DOHH2 (cell line): ENCODE measurements around the gene DNASE1L1.

Source experiments
- H3F3A ChIP-seq: fragments of 200-600 bp; sonication (generic), shearing (Covaris generic); 2 replicates; pipeline ENCODE4 v1.6.0; 2016; ENCODE audit warnings: antibody characterized with exemption, mild to moderate bottlenecking; ENCODE audit not compliant: control insufficient read depth, insufficient read depth
- H3K27ac ChIP-seq: fragments of 200-600 bp; sonication (generic); 2 replicates; pipeline ENCODE4 v1.5.1; 2014; ENCODE audit warnings: low read depth, mild to moderate bottlenecking, low read length, moderate library complexity
- H3K27me3 ChIP-seq: fragments of 200-600 bp; sonication (generic); 2 replicates; pipeline ENCODE4 v1.6.1; 2014; ENCODE audit warnings: mild to moderate bottlenecking, low read length, mixed read lengths; ENCODE audit not compliant: control insufficient read depth
- H3K36me3 ChIP-seq: fragments of 200-600 bp; sonication (generic); 2 replicates; pipeline ENCODE4 v1.6.1; 2014; ENCODE audit warnings: mild to moderate bottlenecking, low read length, moderate library complexity, mixed read lengths; ENCODE audit not compliant: control insufficient read depth
- H3K4me1 ChIP-seq: fragments of 200-600 bp; sonication (generic); 2 replicates; pipeline ENCODE4 v1.6.1; 2014; ENCODE audit warnings: mild to moderate bottlenecking, low read length, mixed read lengths; ENCODE audit not compliant: control insufficient read depth
- H3K4me2 ChIP-seq: fragments of 200-600 bp; sonication (generic); 2 replicates; pipeline ENCODE4 v1.6.0; 2014; ENCODE audit warnings: mild to moderate bottlenecking, low read length, moderate library complexity
- H3K4me3 ChIP-seq: fragments of 200-600 bp; sonication (generic); 2 replicates; pipeline ENCODE4 v1.5.1; 2014; ENCODE audit warnings: mild to moderate bottlenecking, low read length, mixed read lengths
- H3K79me2 ChIP-seq: fragments of 200-600 bp; sonication (generic); 2 replicates; pipeline ENCODE4 v1.6.1; 2014; ENCODE audit warnings: mild to moderate bottlenecking, low read length, mixed read lengths; ENCODE audit not compliant: control insufficient read depth
- H3K9me2 ChIP-seq: fragments of 200-600 bp; sonication (generic); replicated peaks from 2 replicates; pipeline ENCODE4 v1.6.1; 2014; ENCODE audit warnings: mild to moderate bottlenecking, low read length, mixed read lengths; ENCODE audit not compliant: control insufficient read depth
- H3K9me3 ChIP-seq: fragments of 200-600 bp; sonication (generic); 2 replicates; pipeline ENCODE4 v1.6.1; 2014; ENCODE audit warnings: antibody characterized with exemption, low read length, mixed read lengths; ENCODE audit not compliant: control insufficient read depth, insufficient read depth
- H4K20me1 ChIP-seq: fragments of 200-600 bp; sonication (generic); 2 replicates; pipeline ENCODE4 v1.6.0; 2014; ENCODE audit warnings: low read depth, mild to moderate bottlenecking, antibody characterized with exemption, low read length, moderate library complexity; ENCODE audit not compliant: control insufficient read depth, insufficient read depth
- EZH2phosphoT487 ChIP-seq: fragments of 200-600 bp; sonication (generic); IDR thresholded peaks from 2 replicates; pipeline ENCODE4 v1.6.1; 2017; ENCODE audit warnings: borderline replicate concordance, mild to moderate bottlenecking, antibody characterized with exemption, low read length, moderate library complexity, mixed read lengths
- TF ChIP-seq, protein P1 (sequence below): fragments of 200-600 bp; sonication (generic); IDR thresholded peaks from one replicate; pipeline ENCODE4 v1.5.1; 2014; ENCODE audit warnings: antibody characterized with exemption, mild to moderate bottlenecking, low read depth, low read length; ENCODE audit not compliant: poor library complexity, severe bottlenecking

Gene DNASE1L1

GRCh38 chrX:154378799-154379568, 30.1 kb downstream of the DNASE1L1 start, which contains the start of gene EMD:
EMD (plus strand) TSS chrX:154379295; CDS start chrX:154379485, 190 bp downstream.
- peaks cover 35% of the 10 kb centered on the region for H3K4me1 ChIP-seq
- no peaks in the 10 kb centered on the region for H3F3A ChIP-seq
- peaks cover 15% of the 10 kb centered on the region for H3K36me3 ChIP-seq
- H3K4me2 ChIP-seq: peak within 1 kb of the TSS; percentile 82
- H3K9me3 ChIP-seq: no peaks in the 10 kb centered on the region
- no peaks in the 10 kb centered on the region for H3K27me3 ChIP-seq
- no peaks in the 10 kb centered on the region for H4K20me1 ChIP-seq
- H3K79me2 ChIP-seq: peaks cover 18% of the 10 kb centered on the region
- peak within 1 kb of the TSS; percentile 67 for H3K27ac ChIP-seq
- H3K9me2 ChIP-seq: no peaks in the 10 kb centered on the region
- no peak for TF ChIP-seq EZH2phosphoT487
- TF ChIP-seq, protein P1, sequence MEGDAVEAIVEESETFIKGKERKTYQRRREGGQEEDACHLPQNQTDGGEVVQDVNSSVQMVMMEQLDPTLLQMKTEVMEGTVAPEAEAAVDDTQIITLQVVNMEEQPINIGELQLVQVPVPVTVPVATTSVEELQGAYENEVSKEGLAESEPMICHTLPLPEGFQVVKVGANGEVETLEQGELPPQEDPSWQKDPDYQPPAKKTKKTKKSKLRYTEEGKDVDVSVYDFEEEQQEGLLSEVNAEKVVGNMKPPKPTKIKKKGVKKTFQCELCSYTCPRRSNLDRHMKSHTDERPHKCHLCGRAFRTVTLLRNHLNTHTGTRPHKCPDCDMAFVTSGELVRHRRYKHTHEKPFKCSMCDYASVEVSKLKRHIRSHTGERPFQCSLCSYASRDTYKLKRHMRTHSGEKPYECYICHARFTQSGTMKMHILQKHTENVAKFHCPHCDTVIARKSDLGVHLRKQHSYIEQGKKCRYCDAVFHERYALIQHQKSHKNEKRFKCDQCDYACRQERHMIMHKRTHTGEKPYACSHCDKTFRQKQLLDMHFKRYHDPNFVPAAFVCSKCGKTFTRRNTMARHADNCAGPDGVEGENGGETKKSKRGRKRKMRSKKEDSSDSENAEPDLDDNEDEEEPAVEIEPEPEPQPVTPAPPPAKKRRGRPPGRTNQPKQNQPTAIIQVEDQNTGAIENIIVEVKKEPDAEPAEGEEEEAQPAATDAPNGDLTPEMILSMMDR: no peak
- H3K4me3 ChIP-seq: peak within 1 kb of the TSS; percentile 83

GRCh38 chrX:154378059-154378798, 30.8 kb downstream of the DNASE1L1 start:
- no peak for TF ChIP-seq EZH2phosphoT487
- TF ChIP-seq, protein P1: no peak
- peaks cover 18% of the 10 kb centered on the region for H3K79me2 ChIP-seq
- H3F3A ChIP-seq: no peaks in the 10 kb centered on the region
- peak overlapping the region; percentile 67 for H3K27ac ChIP-seq
- no peaks in the 10 kb centered on the region for H3K9me3 ChIP-seq
- H3K4me1 ChIP-seq: peaks cover 43% of the 10 kb centered on the region
- no peaks in the 10 kb centered on the region for H3K27me3 ChIP-seq
- peak overlapping the region; percentile 78 for H3K4me2 ChIP-seq
- H3K9me2 ChIP-seq: no peaks in the 10 kb centered on the region
- no peaks in the 10 kb centered on the region for H4K20me1 ChIP-seq
- H3K4me3 ChIP-seq: peak overlapping the region; percentile 70
- H3K36me3 ChIP-seq: peaks cover 15% of the 10 kb centered on the region

GRCh38 chrX:154376774-154377173, 32.3 kb downstream of the DNASE1L1 start:
- no peaks in the 10 kb centered on the region for H3K9me3 ChIP-seq
- peaks cover 57% of the 10 kb centered on the region for H3K4me1 ChIP-seq
- peaks cover 18% of the 10 kb centered on the region for H3K79me2 ChIP-seq
- no peaks in the 10 kb centered on the region for H3F3A ChIP-seq
- no peak overlapping the region for H3K27ac ChIP-seq
- H4K20me1 ChIP-seq: no peaks in the 10 kb centered on the region
- H3K27me3 ChIP-seq: peaks cover 8% of the 10 kb centered on the region; the same call in 1 of the 2 replicates
- H3K36me3 ChIP-seq: peaks cover 15% of the 10 kb centered on the region
- H3K4me2 ChIP-seq: no peak overlapping the region; the same call in 1 of the 2 replicates
- TF ChIP-seq, protein P1: no peak
- no peak for TF ChIP-seq EZH2phosphoT487
- H3K4me3 ChIP-seq: no peak overlapping the region
- no peaks in the 10 kb centered on the region for H3K9me2 ChIP-seq
